T-cell (primary cell): ENCODE measurements around the gene GORAB. TPM values are rescaled to one million over a fixed set of nuclear protein-coding genes. Genes with fewer than 3 reads are reported as not detected.

Experiments
- ATAC-seq, 4 experiments: fragments of 200-7000 bp in 3 of 4; fragments of 150-1000 bp in 1 of 4; cut with Tn5 transposase; replicated peaks in 1 of 4; 1 replicate in 3 of 4; 2 replicates in 1 of 4; pipeline ENCODE4 v1.10.0; 2021; ENCODE audit warnings: moderate library complexity in 3 of 4, mild to moderate bottlenecking in 2 of 4, moderate number of reproducible peaks in 1 of 4
- CTCF ChIA-PET, 2 donors: fragments of 300-600 bp; sonication (Branson Sonifier 250); formaldehyde crosslinking; loops; one replicate each; lab custom pipeline; 2022; ENCODE audit warnings: antibody characterized with exemption in 2 of 2; lab: Charles Lee
- POLR2A ChIA-PET, 2 donors: fragments of 300-600 bp; sonication (Branson Sonifier 250); formaldehyde crosslinking; loops; one replicate each; lab custom pipeline; 2022; ENCODE audit warnings: antibody characterized with exemption in 2 of 2; lab: Charles Lee
- DNase-seq, 35 experiments: peaks; one replicate each; pipeline versions ENCODE4 v3.0.0 to v3.0.0-alpha.2; 2013 to 2023
- H3K27ac ChIP-seq: one replicate; pipeline ENCODE4 v1.5.1; 2013; ENCODE audit warnings: low read length
- H3K27me3 ChIP-seq, 2 experiments: replicated peaks in 1 of 2; 1 replicate in 1 of 2; 2 replicates in 1 of 2; pipeline versions ENCODE4 v1.6.1 to v1.7.0; 2013; ENCODE audit warnings: low read length in 1 of 2, mixed read lengths in 1 of 2; ENCODE audit not compliant: control insufficient read depth in 2 of 2, insufficient read depth in 2 of 2; ENCODE audit errors: extremely low read depth in 1 of 2
- H3K36me3 ChIP-seq, 2 donors: 1 replicate in 1 of 2; 2 replicates in 1 of 2; pipeline versions ENCODE4 v1.6.1 to v1.7.0; 2013; ENCODE audit warnings: low read length in 1 of 2; ENCODE audit not compliant: control insufficient read depth in 2 of 2, insufficient read depth in 1 of 2; ENCODE audit errors: extremely low read depth in 1 of 2
- H3K4me1 ChIP-seq, 2 experiments: 1 replicate in 1 of 2; 2 replicates in 1 of 2; pipeline versions ENCODE4 v1.6.1 to v1.7.0; 2013; ENCODE audit warnings: low read length in 2 of 2, mixed read lengths in 1 of 2; ENCODE audit not compliant: insufficient read depth in 2 of 2, control insufficient read depth in 1 of 2; ENCODE audit errors: extremely low read depth in 1 of 2
- H3K4me3 ChIP-seq, 2 donors: 1 replicate in 1 of 2; 2 replicates in 1 of 2; pipeline versions ENCODE4 v1.5.1 to v1.7.0; 2013; ENCODE audit warnings: mild to moderate bottlenecking in 2 of 2, low read length in 1 of 2, moderate library complexity in 1 of 2; ENCODE audit not compliant: control insufficient read depth in 1 of 2; ENCODE audit errors: extremely low read depth in 1 of 2
- H3K9me3 ChIP-seq: 2 replicates; pipeline ENCODE4 v1.7.0; 2013
- H3K27ac Mint-ChIP-seq, 2 donors: one replicate each; pipeline ENCODE4 v1.8.0; 2020 to 2021; ENCODE audit warnings: mild to moderate bottlenecking in 2 of 2, mixed read lengths in 2 of 2
- H3K27me3 Mint-ChIP-seq, 2 donors: one replicate each; pipeline ENCODE4 v1.8.0; 2021 to 2022; ENCODE audit warnings: mixed read lengths in 2 of 2
- H3K36me3 Mint-ChIP-seq: one replicate; pipeline ENCODE4 v1.8.0; 2021; ENCODE audit warnings: mixed read lengths
- H3K4me1 Mint-ChIP-seq, 3 donors: one replicate each; pipeline ENCODE4 v1.8.0; 2020 to 2022; ENCODE audit warnings: mixed read lengths in 3 of 3, mild to moderate bottlenecking in 1 of 3
- H3K4me3 Mint-ChIP-seq, 3 donors: one replicate each; pipeline ENCODE4 v1.8.0; 2020 to 2022; ENCODE audit warnings: mild to moderate bottlenecking in 3 of 3, mixed read lengths in 3 of 3, moderate library complexity in 3 of 3
- H3K9me3 Mint-ChIP-seq, 3 donors: one replicate each; pipeline ENCODE4 v1.8.0; 2020 to 2022; ENCODE audit warnings: mixed read lengths in 3 of 3
- WGBS: methylation state at CpG from one replicate; pipeline ENCODE4 v1.1.5; 2013; ENCODE audit warnings: missing lambda C conversion rate; ENCODE audit not compliant: insufficient coverage; 5-methylcytosine and 5-hydroxymethylcytosine counted together
- total RNA-seq, 35 experiments: library from RNA in 6 of 35; stranded (reverse) in 6 of 35; fragments of 120-200 nt in 1 of 35; gene quantifications; one replicate each; pipeline versions ENCODE4 v1.2.1 to v1.2.4 and lab custom pipeline; 2013 to 2026

The GORAB gene
- total RNA-seq, 5 donors from 2014 or later (not counting 1 experiment from before 2014, with no cell fraction given), result 14.9 to 21.8 (median 17.2) TPM

GRCh38 chr1:170535418-170535817 is 3.5 kb downstream of the GORAB start:
- Histone ChIP-seq H3K27me3 (no peaks in the 10 kb centered on the region), H3K36me3 (peaks cover 0 to 10% of the 10 kb centered on the region in 2 donors), H3K4me1 (peaks cover 7 to 12% of the 10 kb centered on the region in 2 experiments), H3K9me3 (no peaks in the 10 kb centered on the region), H3K27ac (no peak overlapping the region), H3K4me3 (no peak overlapping the region)
- DNase-seq (no peak), ATAC-seq (no peak)
- Mint-ChIP-seq H3K9me3 (no peaks in the 10 kb centered on the region), H3K27me3 (no peaks in the 10 kb centered on the region), H3K4me3 (no peak overlapping the region), H3K4me1 (peaks cover 28 to 33% (median 28%) of the 10 kb centered on the region in 3 donors), H3K36me3 (peaks cover 31% of the 10 kb centered on the region), H3K27ac (no peak overlapping the region)
- ChIA-PET POLR2A (no interaction called here), CTCF (no interaction called here)
- no CpG with 5 or more reads among the region's 2 CpGs for WGBS

- Histone ChIP-seq H3K9me3 (no peaks in the 10 kb centered on the region), H3K27me3 (no peaks in the 10 kb centered on the region), H3K36me3 (peaks cover 0 to 20% of the 10 kb centered on the region in 2 donors), H3K4me1 (peaks cover 4 to 7% of the 10 kb centered on the region in 2 experiments), H3K27ac (no peak overlapping the region), H3K4me3 (no peak overlapping the region)
- ChIA-PET POLR2A (no interaction called here), CTCF (no interaction called here)
- no CpG with 5 or more reads among the region's 1 CpG for WGBS
- peaks cover 43% of the 10 kb centered on the region for H3K36me3 Mint-ChIP-seq
- no peak for DNase-seq
- no peak for ATAC-seq
- H3K9me3 Mint-ChIP-seq, result no peaks in the 10 kb centered on the region
- peaks cover 25 to 31% (median 28%) of the 10 kb centered on the region in 3 donors for H3K4me1 Mint-ChIP-seq
- peak overlapping the region in 1 of 2 donors; percentile 34 for H3K27ac Mint-ChIP-seq
- no peaks in the 10 kb centered on the region for H3K27me3 Mint-ChIP-seq
- H3K4me3 Mint-ChIP-seq, result no peak overlapping the region
Observed at GRCh38 chr1:170536924-170537551, 5.1 kb downstream of the GORAB start.

- Mint-ChIP-seq H3K27ac (no peak overlapping the region), H3K27me3 (no peaks in the 10 kb centered on the region), H3K4me3 (no peak overlapping the region), H3K36me3 (peaks cover 49% of the 10 kb centered on the region), H3K9me3 (no peaks in the 10 kb centered on the region), H3K4me1 (peaks cover 25 to 31% (median 28%) of the 10 kb centered on the region in 3 donors)
- H3K9me3 ChIP-seq, result no peaks in the 10 kb centered on the region
- CTCF ChIA-PET, result no interaction called here
- H3K4me1 ChIP-seq, result peaks cover 3 to 4% of the 10 kb centered on the region in 2 experiments
- no peak overlapping the region for H3K4me3 ChIP-seq
- H3K27ac ChIP-seq, result no peak overlapping the region
- DNase-seq (no peak), ATAC-seq (no peak)
- peaks cover 0 to 28% of the 10 kb centered on the region in 2 donors for H3K36me3 ChIP-seq
- H3K27me3 ChIP-seq, result no peaks in the 10 kb centered on the region
- POLR2A ChIA-PET, result interaction anchor here in 1 of 2 donors (0.6 kb wide), 1 partner anchor 1373 kb away, joined by 16 read pairs; no protein-coding TSS in a partner anchor
Observed at GRCh38 chr1:170537798-170538503, 6.0 kb downstream of the GORAB start.

- Histone ChIP-seq H3K4me3 (no peak overlapping the region), H3K4me1 (no peaks in the 10 kb centered on the region), H3K36me3 (peaks cover 0 to 35% of the 10 kb centered on the region in 2 donors), H3K9me3 (no peaks in the 10 kb centered on the region), H3K27ac (no peak overlapping the region), H3K27me3 (no peaks in the 10 kb centered on the region)
- CTCF ChIA-PET, result no interaction called here
- H3K4me3 Mint-ChIP-seq, result no peak overlapping the region
- peaks cover 25 to 31% (median 28%) of the 10 kb centered on the region in 3 donors for H3K4me1 Mint-ChIP-seq
- no peaks in the 10 kb centered on the region for H3K9me3 Mint-ChIP-seq
- no peak overlapping the region for H3K27ac Mint-ChIP-seq
- H3K36me3 Mint-ChIP-seq, result peaks cover 55% of the 10 kb centered on the region
- H3K27me3 Mint-ChIP-seq, result no peaks in the 10 kb centered on the region
- no peak for DNase-seq
- ATAC-seq, result no peak
- POLR2A ChIA-PET, result interaction anchor here in 1 of 2 donors (0.6 kb wide), 1 partner anchor 1373 kb away, joined by 16 read pairs; no protein-coding TSS in a partner anchor
Observed at GRCh38 chr1:170538687-170539086, 6.7 kb downstream of the GORAB start.

GRCh38 chr1:170539154-170539553 is 7.2 kb downstream of the GORAB start:
- Mint-ChIP-seq H3K27ac (no peak overlapping the region), H3K4me1 (peaks cover 25 to 30% (median 28%) of the 10 kb centered on the region in 3 donors), H3K4me3 (no peak overlapping the region), H3K36me3 (peaks cover 60% of the 10 kb centered on the region), H3K27me3 (no peaks in the 10 kb centered on the region), H3K9me3 (no peaks in the 10 kb centered on the region)
- no peak for ATAC-seq
- Histone ChIP-seq H3K4me1 (no peaks in the 10 kb centered on the region), H3K9me3 (no peaks in the 10 kb centered on the region), H3K36me3 (peaks cover 0 to 40% of the 10 kb centered on the region in 2 donors), H3K27ac (no peak overlapping the region), H3K27me3 (no peaks in the 10 kb centered on the region), H3K4me3 (no peak overlapping the region)
- 97% methylated on average over 6 of the region's 9 CpGs for WGBS
- DNase-seq, result no peak
- POLR2A ChIA-PET, result no interaction called here
- CTCF ChIA-PET, result no interaction called here

GRCh38 chr1:170544624-170545023 is 12.7 kb downstream of the GORAB start:
- H3K4me1 ChIP-seq, result no peaks in the 10 kb centered on the region
- H3K27me3 ChIP-seq, result no peaks in the 10 kb centered on the region
- H3K27ac Mint-ChIP-seq, result no peak overlapping the region
- H3K4me3 ChIP-seq, result no peak overlapping the region
- CTCF ChIA-PET, result interaction anchor here in 1 of 2 donors (0.9 kb wide), 1 partner anchor 29 kb away, joined by 3 read pairs; no protein-coding TSS in a partner anchor
- peaks cover 0 to 2% (median 0%) of the 10 kb centered on the region in 3 donors for H3K4me1 Mint-ChIP-seq
- H3K9me3 ChIP-seq, result no peaks in the 10 kb centered on the region
- POLR2A ChIA-PET, result interaction anchor here in 1 of 2 donors (0.6 kb wide), 1 partner anchor 15 kb away, joined by 3 read pairs; no protein-coding TSS in a partner anchor
- no peak overlapping the region for H3K27ac ChIP-seq
- DNase-seq (no peak), ATAC-seq (no peak)
- WGBS, result no CpG with 5 or more reads among the region's 4 CpGs
- H3K36me3 Mint-ChIP-seq, result peaks cover 71% of the 10 kb centered on the region
- H3K4me3 Mint-ChIP-seq, result no peak overlapping the region
- H3K9me3 Mint-ChIP-seq, result no peaks in the 10 kb centered on the region
- peaks cover 7 to 64% of the 10 kb centered on the region in 2 donors for H3K36me3 ChIP-seq
- H3K27me3 Mint-ChIP-seq, result no peaks in the 10 kb centered on the region
